GM19328 (cell line): ENCODE results near the gene CDC45.

Experiments used
- ATAC-seq: cut with Tn5 transposase; IDR thresholded peaks from one replicate; pipeline ENCODE4 v1.9.1; 2021; ENCODE audit warnings: mild to moderate bottlenecking, moderate library complexity; ENCODE audit not compliant: unreplicated experiment

CDC45 gene

DNA sequence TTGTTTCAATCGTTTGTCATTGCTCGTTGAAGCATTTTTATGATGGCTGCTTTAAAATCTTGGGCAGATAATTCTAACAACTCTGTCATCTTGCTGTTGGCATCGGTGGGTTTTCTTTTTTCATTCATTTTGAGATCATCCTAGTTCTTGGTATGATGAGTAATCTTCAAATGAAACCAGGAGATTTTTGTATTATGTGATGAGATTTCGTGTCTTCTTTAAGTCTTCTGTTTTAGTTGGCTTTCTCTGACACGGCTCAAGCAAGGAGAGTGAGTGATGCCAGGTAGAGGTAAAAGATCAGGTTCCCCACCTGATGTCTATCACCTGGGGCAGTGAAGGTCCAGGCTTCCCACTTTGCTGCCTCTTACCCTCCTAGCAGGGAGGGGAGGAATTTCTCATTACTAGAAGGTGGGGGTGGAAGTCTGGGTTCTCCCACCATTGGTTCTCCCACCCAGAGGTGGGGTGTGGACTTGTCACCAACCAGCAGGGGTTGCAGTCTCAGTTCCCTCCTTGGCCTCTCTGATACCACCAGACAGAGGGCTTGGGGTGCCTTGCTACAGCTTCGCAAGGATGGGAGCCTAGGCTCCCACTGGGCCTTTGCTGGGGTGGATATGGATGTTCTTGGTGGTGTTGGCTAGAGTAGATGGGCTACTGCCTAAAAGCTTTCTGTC lies 12.9 kb downstream of the CDC45 start:
- ATAC-seq, result no peak

GRCh38 chr22:19494001-19494560 lies 14.4 kb downstream of the CDC45 start:
- ATAC-seq, result no peak

GRCh38 chr22:19494676-19495173 lies 15.0 kb downstream of the CDC45 start:
- ATAC-seq, result no peak

DNA sequence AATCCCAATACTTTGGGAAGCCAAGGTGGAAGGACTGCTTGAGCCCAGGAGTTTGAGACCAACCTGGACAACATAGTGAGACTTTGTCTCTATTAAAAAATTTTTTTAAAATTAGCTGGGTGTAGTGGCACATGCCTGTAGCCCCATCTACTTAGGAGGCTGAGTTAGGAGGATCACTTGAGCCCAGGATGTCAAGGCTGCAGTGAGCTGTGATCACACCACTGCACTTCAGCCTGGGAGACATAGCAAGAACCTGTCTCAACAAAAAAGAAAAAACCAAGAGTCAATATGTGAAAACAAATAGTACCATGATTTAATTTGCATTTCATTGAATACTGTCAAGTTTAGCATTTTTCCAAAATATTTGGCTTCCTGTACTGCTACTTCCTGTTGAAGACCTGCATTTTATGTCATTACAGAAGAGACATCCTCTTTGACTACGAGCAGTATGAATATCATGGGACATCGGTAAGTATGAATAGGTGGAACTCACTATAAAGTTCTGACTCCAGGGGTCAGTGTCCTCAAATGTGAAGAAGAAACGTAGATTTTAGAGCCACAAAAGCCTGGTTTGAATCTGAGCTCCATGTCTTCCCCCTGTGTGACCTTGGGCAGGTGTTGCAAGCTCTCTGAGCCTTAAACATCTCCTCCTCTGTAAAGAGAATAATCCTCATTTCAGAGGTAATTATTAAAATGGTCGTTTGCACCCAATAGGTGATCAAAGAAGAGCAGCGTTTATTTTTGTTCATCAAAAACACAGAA lies 16.0 kb downstream of the CDC45 start:
- no peak for ATAC-seq

- no peak for ATAC-seq
These were observed 16.6 kb downstream of the CDC45 start for GRCh38 chr22:19496324-19496630.

GRCh38 chr22:19497245-19497644 lies 17.5 kb downstream of the CDC45 start:
- ATAC-seq, result no peak

DNA sequence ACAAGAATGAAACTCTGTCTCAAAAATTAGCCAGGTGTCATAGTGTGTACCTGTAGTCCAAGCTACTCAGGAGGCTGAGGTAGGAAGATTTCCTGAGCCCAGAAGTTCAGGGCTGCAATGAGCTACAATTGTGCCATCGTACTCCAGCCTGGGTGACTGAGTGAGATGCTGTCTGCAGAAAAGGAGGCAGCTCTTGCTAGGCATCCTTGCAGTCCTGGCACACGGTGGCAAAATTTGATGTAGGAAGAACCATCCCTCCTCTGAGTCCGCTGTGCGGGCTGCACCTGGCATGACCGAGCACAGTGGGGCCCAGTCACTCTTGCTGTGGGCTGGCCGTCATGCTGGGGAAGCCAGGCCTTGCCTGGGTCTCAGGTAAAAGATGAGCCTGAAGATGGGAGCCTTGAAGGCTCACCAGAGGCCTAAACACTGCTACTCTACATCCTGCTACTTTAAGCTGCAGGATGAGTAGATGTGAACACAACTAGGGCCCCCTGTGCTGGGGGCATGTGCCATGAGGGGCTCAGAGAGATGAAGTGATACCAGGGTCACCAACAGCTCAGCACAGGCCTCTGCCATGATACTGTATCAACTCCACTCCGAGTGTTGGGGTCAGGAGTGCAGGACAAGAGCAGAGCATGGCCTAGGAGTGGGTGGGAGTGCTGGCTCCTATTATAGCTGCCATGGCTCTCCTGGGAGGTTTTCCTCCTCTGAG lies 18.6 kb downstream of the CDC45 start:
- no peak for ATAC-seq

- no peak for ATAC-seq
These were observed 19.1 kb downstream of the CDC45 start for GRCh38 chr22:19498866-19499190.

DNA sequence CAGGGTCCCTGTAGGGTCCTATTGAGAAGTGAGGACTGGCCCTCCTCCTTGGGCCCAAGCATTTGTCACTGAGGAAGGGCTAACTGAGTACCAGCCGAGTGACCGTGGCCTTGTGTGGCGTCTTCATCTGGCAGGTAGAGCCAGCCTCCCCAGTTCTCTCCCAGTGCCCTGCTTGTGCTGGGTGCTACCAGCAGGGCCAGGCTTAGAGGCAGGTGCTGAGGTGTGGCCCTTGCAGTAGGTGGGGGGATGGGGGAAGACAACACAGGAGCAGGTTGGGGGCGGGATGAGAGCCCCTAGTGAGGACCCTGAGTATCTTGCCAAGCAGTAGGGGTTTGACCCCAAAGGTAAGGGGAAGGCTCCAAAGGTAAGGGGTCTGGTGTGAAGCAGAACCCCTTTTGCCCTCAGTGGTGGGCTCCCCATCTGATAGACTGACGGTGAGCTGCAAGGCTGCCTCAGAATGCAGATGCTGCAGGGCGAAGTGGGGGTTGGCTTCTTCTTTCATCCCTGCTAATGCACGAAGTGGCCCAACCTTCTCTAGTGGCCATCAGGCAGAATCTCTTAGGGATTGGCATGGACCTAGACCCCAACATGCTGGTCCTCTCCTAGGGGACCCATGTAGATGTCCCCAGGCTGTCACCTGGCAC lies 19.6 kb downstream of the CDC45 start:
- no peak for ATAC-seq

- ATAC-seq, result no peak
These were observed 20.1 kb downstream of the CDC45 start for GRCh38 chr22:19499880-19500242.

DNA sequence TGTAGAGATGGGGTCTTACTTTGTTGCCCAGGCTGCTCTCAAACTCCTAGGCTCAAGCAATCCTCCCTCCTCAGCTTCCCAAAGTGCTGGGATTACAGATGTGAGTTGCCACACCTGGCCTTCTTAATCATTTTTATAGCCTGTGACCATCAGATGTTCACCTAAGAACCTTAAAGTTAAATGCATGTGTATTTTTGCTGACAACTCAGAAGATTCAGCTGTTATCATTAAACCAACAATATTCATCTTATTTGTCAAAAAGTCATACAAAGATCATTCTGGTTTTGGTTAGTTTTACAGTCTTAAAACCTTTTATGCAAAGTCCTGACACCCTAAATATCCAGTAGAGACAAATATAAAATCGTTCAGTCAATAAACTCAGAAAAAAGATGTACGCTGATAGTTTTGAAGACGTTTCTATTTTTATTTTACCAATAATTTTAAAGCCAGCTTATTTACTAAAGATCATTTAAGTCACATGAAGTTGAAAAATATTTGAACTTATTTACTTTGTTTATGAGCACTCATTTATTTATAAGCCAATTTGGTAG lies 22.3 kb downstream of the CDC45 start:
- ATAC-seq, result no peak

DNA sequence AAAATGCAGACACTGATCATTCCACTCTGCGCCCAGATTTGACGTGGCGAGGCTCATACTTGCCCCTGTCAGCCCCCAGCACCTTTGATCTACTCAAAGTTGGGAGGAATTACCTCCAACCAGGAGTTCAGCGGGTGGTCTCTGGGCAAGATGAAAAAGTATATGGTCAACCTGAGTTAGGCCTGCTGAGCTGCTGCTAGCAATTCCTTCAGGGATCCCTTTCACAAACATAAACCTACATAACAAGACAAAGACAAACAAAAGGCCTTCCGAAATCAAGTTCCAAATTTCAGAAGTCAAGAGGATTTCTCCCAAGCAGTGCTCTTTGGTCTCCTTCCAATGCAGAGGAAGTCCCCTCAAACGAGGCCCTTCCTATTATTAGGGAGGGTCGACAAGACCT lies 23.6 kb downstream of the CDC45 start:
- no peak for ATAC-seq

DNA sequence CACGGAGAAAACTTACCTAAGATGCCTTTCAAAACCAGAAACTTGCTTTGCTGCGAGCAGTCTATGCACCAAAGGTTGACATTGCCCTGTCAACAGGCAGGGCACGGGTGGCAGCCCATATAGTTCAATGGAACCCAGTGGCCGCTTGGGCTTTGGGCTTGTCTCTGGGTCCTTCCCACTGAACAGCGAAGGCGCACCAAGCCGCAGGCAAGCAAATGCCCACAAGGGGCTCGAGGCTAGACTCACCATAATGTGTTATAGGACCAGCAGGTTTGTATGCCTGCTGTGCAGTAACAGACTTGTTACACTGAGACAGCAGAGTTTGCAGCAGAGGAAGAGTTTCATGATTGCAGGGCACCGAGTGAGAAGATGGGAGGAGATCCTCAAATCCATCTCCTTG lies 24.1 kb downstream of the CDC45 start:
- no peak for ATAC-seq

GRCh38 chr22:19504900-19505734 lies 25.4 kb downstream of the CDC45 start:
- ATAC-seq, result no peak

- ATAC-seq, result no peak
These were observed 26.0 kb downstream of the CDC45 start for GRCh38 chr22:19505735-19506126.

GRCh38 chr22:19506212-19506611 lies 26.5 kb downstream of the CDC45 start:
- ATAC-seq, result no peak

- no peak for ATAC-seq
These were observed 27.8 kb downstream of the CDC45 start for GRCh38 chr22:19507534-19507861.

GRCh38 chr22:19508024-19508776 lies 28.5 kb downstream of the CDC45 start:
- no peak for ATAC-seq

- ATAC-seq, result no peak
These were observed 29.5 kb downstream of the CDC45 start for GRCh38 chr22:19509191-19509590.

DNA sequence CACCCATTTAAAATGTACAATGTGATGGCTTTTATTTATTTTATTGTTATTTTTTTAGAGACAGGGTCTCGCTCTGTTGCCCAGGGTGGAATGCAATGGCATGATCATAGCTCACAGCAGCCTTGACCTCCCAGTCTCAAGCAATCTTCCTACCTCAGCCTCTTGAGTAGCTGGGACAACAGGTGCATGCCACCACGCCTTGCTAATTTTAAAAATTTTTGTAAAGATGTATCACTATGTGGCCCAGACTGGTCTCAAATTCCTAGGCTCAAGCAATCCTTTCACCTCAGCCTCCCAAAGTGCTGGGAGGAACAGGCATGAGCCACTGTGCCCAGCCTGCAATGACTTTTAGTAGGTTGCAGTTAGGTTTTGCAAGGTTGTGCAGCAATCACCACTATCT lies 30.2 kb downstream of the CDC45 start:
- ATAC-seq, result no peak
